ENCODE data around the gene SACM1L.
"Not testable (repeated sequence)": the region's sequence is repeated elsewhere in the genome, so short reads cannot be mapped to it uniquely, and the experiment has no call there.

SACM1L gene

DNA sequence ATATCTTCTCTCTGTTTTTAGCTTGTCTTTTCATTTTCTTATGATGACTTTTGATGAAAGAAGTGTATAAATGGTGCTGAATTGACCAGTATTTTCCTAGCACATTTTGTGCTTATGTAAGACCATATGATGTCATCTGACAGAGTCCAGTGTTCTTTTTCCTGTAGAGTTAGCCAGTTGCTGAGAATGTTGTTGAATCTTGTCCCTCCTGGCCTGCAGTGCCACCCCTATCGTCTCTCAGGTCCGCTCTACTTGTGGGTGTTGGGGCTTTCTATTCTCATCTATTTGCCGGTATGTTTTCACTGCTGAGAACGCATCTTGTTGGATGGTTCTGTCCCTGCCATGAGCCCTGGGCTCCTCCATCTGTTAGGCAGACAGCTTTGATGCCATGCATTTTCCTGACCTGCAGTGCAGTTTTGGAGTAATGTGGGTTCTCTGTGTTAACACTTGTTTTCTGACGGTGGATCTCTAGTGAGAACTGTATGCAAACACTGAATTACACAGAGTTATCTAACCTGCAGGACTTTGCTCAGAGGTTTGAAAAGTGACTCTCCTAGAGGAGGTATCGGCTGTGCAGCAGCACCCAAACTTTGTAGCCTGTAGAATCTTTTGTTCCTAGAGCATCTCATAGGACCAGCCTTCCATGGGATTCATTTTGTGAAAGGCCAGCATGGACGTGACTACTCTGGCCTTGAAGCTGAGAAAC is 62.5 kb downstream of the SACM1L start:
- peak; percentile 17 for DNase-seq (ENCODE audit: low read depth)
- H3K4me3 ChIP-seq (ENCODE audit: low read depth, low read length): no peak overlapping the region
- TF ChIP-seq, protein P1, sequence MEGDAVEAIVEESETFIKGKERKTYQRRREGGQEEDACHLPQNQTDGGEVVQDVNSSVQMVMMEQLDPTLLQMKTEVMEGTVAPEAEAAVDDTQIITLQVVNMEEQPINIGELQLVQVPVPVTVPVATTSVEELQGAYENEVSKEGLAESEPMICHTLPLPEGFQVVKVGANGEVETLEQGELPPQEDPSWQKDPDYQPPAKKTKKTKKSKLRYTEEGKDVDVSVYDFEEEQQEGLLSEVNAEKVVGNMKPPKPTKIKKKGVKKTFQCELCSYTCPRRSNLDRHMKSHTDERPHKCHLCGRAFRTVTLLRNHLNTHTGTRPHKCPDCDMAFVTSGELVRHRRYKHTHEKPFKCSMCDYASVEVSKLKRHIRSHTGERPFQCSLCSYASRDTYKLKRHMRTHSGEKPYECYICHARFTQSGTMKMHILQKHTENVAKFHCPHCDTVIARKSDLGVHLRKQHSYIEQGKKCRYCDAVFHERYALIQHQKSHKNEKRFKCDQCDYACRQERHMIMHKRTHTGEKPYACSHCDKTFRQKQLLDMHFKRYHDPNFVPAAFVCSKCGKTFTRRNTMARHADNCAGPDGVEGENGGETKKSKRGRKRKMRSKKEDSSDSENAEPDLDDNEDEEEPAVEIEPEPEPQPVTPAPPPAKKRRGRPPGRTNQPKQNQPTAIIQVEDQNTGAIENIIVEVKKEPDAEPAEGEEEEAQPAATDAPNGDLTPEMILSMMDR (conservative IDR thresholded peaks at IDR 0.05; ENCODE audit: low read depth, low read length): no peak

DNA sequence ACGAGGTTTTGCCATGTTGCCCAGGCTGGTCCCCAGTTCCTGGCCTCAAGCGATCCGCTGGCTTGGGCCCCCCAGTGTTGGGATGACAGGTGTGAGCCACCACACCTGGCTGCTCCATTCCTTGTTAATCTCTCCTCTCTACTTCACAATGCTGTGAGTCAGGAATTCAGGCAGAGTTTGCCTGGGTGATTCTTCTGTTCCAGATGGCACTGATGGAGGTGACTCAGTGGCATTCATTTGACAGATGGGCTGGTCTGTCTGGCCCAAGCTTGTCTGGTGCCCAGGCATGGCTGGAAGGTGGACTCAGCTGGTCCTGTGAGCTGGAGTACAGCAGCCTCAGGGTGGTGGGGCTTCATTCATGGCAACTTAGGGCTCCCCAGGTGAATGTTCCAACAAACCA is 63.9 kb downstream of the SACM1L start:
- TF ChIP-seq, protein P1 (conservative IDR thresholded peaks at IDR 0.05; ENCODE audit: low read depth, low read length): no peak
- DNase-seq (ENCODE audit: low read depth): no peak
- no peak overlapping the region for H3K4me3 ChIP-seq (ENCODE audit: low read depth, low read length)

DNA sequence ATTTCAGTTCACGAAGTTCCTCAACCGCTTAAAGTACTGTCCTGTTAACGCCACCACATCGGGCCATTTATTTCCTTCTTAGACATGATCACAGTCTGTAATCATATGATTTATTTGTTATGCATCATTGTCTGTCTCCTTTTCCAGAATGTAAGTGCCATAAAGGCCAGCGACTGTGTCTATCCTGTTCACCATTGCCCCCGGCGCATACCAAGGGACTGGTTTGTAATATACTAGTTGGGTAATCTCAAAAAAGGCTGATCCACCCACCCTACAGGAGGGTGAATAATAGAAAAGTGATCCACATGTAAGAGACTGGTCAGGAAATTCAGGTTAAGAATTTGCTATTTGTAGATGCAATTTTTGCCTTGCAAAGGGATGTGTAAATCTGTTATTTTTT is 65.3 kb downstream of the SACM1L start:
- TF ChIP-seq, protein P1 (conservative IDR thresholded peaks at IDR 0.05; ENCODE audit: low read depth, low read length): no peak

DNA sequence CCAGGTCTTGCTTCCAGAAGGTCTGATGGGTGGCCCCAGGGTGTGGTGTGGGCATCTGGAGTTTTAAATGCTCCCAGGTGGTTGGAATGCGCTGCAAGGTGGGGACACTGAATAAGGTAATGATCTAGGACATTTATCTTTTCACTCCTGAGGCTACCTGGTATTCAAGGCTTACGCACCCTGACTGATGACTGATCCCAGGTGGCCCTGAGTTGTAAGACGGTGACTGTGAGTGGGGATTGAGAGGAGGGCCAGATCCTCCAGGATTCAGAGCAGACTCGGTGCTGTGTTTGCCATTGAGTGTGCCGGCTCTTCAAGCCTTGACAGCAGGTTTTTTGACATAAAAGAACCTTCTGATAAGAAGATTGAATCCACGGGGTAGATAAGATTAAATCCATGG is 66.9 kb downstream of the SACM1L start:
- DNase-seq (ENCODE audit: low read depth): no peak
- H3K4me3 ChIP-seq (ENCODE audit: low read depth, low read length): no peak overlapping the region
- TF ChIP-seq, protein P1 (conservative IDR thresholded peaks at IDR 0.05; ENCODE audit: low read depth, low read length): no peak

More for the DNA sequence above, 65.3 kb downstream of the SACM1L start:
- H3K4me3 ChIP-seq (ENCODE audit: low read depth, low read length): no peak overlapping the region
- DNase-seq (ENCODE audit: low read depth): no peak

DNA sequence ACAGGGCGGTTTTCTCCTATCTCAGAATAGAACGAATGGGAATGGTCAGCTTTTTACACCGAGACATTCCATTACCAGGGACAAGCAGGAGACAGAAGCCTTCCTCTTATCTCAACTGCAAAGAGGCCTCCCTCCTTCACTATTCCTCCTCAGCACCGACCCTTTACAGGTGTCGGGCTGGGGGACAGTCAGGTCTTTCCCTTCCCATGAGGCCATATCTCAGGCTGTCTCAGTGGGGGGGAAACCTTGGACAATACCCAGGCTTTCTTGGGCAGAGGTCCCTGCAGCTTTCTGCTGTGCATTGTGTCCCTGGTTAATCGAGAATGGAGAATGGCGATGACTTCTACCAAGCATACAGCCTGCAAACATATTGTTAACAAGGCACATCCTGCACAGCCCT is 67.9 kb downstream of the SACM1L start:
- not testable (repeated sequence) for DNase-seq (ENCODE audit: low read depth); H3K4me3 ChIP-seq (ENCODE audit: low read depth, low read length)

DNA sequence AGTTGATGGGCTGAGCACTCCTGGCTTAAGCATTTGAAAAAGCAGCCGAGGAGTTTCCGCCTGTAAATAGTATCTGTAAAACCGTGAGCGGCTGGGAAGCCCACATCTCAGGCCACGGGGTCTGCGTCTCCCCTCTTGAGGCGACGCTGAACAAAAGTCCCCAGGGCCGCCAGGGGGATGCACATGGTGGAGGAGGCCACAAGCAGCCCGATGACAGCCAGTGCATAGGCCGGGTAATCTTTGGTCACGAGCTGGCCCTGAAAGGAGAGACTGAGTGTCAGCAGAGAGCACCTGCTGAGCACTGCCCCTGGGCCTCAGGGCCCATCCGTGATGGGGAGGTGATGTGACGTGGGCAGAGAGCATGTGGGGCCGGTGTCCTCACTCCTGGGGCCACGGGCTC is 69.7 kb downstream of the SACM1L start:
- TF ChIP-seq, protein P1 (conservative IDR thresholded peaks at IDR 0.05; ENCODE audit: low read depth, low read length): no peak
- DNase-seq (ENCODE audit: low read depth): no peak
- no peak overlapping the region for H3K4me3 ChIP-seq (ENCODE audit: low read depth, low read length)

DNA sequence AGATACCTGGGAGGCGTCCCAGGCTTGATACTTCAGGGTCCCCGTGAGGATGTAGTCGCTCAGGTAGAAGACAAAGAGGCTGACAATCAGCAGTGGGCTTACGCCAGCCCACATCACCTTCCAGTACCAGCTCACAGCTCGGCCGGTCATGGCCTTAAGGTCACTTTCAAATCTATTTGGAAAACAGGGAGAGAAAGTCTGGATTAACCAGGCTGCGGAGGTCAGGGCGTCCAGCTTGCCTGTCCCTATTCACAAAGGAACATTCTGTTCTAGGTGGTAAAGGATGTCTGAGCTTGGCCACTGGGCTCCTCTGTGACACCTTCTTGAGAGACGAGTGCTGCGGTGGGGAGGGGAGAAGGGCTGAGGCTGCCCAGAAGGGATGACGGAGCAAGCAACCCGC is 70.7 kb downstream of the SACM1L start:
- TF ChIP-seq, protein P1 (conservative IDR thresholded peaks at IDR 0.05; ENCODE audit: low read depth, low read length): no peak
- no peak for DNase-seq (ENCODE audit: low read depth)
- H3K4me3 ChIP-seq (ENCODE audit: low read depth, low read length): no peak overlapping the region

Measured in choroid plexus epithelial cell (primary cell).